HG02571 (cell line): ENCODE measurements around the gene ITGBL1.

Experiments used
- ATAC-seq: cut with Tn5 transposase; IDR thresholded peaks from one replicate; pipeline ENCODE4 v1.9.1; 2021; ENCODE audit warnings: mild to moderate bottlenecking, moderate library complexity; ENCODE audit not compliant: unreplicated experiment

Gene ITGBL1

GRCh38 chr13:101552786-101553185 is 100.3 kb downstream of the ITGBL1 start:
- no peak for ATAC-seq

GRCh38 chr13:101554420-101555125 is 102.1 kb downstream of the ITGBL1 start:
- ATAC-seq: no peak

- no peak for ATAC-seq
Measured at GRCh38 chr13:101555610-101556009, 103.1 kb downstream of the ITGBL1 start.

- ATAC-seq: no peak
Measured at GRCh38 chr13:101556676-101557123, 104.2 kb downstream of the ITGBL1 start.

- ATAC-seq: no peak
Measured at GRCh38 chr13:101565317-101565716, 112.8 kb downstream of the ITGBL1 start.

GRCh38 chr13:101567841-101568240 is 115.4 kb downstream of the ITGBL1 start:
- no peak for ATAC-seq

- ATAC-seq: no peak
Measured at GRCh38 chr13:101569807-101570206, 117.3 kb downstream of the ITGBL1 start.

GRCh38 chr13:101570410-101570809 is 117.9 kb downstream of the ITGBL1 start:
- no peak for ATAC-seq

- no peak for ATAC-seq
Measured at GRCh38 chr13:101572456-101572855, 120.0 kb downstream of the ITGBL1 start.

- no peak for ATAC-seq
Measured at GRCh38 chr13:101575581-101575980, 123.1 kb downstream of the ITGBL1 start.

GRCh38 chr13:101576455-101576854 is 124.0 kb downstream of the ITGBL1 start:
- no peak for ATAC-seq

GRCh38 chr13:101576977-101577376 is 124.5 kb downstream of the ITGBL1 start:
- ATAC-seq: no peak

GRCh38 chr13:101579281-101579802 is 126.9 kb downstream of the ITGBL1 start:
- ATAC-seq: no peak

GRCh38 chr13:101584331-101584730 is 131.9 kb downstream of the ITGBL1 start:
- ATAC-seq: no peak

GRCh38 chr13:101590479-101590878 is 138.0 kb downstream of the ITGBL1 start:
- ATAC-seq: no peak

- no peak for ATAC-seq
Measured at GRCh38 chr13:101594936-101595335, 142.5 kb downstream of the ITGBL1 start.

- ATAC-seq: no peak
Measured at GRCh38 chr13:101596803-101597202, 144.3 kb downstream of the ITGBL1 start.

- ATAC-seq: no peak
Measured at GRCh38 chr13:101611491-101612475, 159.3 kb downstream of the ITGBL1 start.

- ATAC-seq: no peak
Measured at GRCh38 chr13:101612735-101613134, 160.3 kb downstream of the ITGBL1 start.

GRCh38 chr13:101614491-101614890 is 162.0 kb downstream of the ITGBL1 start:
- ATAC-seq: no peak

GRCh38 chr13:101618440-101619187 is 166.1 kb downstream of the ITGBL1 start:
- ATAC-seq: no peak
